PC-9 (cell line): ENCODE data around the gene EI24. TPM values are rescaled to one million over a fixed set of nuclear protein-coding genes. Genes with fewer than 3 reads are reported as not detected.

ENCODE experiments used
- BruUV-seq: library from RNA; stranded (reverse); fragments of 400-500 nt; replicated peaks from 2 replicates; lab custom pipeline; 2021; lab: Mats Ljungman, UMichigan
- CTCF ChIA-PET: fragments of 300-600 bp; sonication (Branson Sonifier 250); formaldehyde crosslinking; loops from one replicate; lab custom pipeline; 2022; ENCODE audit warnings: antibody characterized with exemption; lab: Charles Lee
- POLR2A ChIA-PET: fragments of 300-600 bp; sonication (Branson Sonifier 250); formaldehyde crosslinking; loops from one replicate; lab custom pipeline; 2022; ENCODE audit warnings: antibody characterized with exemption; ENCODE audit not compliant: unreplicated experiment; lab: Charles Lee
- DNase-seq, 2 experiments: peaks; one replicate each; pipeline versions ENCODE4 v3.0.0 to v3.0.0-alpha.2; 2015 to 2022; ENCODE audit warnings: mixed read lengths in 1 of 2
- H2AFZ ChIP-seq: fragments of 200-600 bp; sonication (generic); 2 replicates; pipeline ENCODE4 v1.8.1; 2017; ENCODE audit warnings: antibody characterized with exemption
- H3F3A ChIP-seq: fragments of 200-600 bp; sonication (generic); 2 replicates; pipeline ENCODE4 v1.8.1; 2017; ENCODE audit warnings: antibody characterized with exemption, mild to moderate bottlenecking, low read depth; ENCODE audit not compliant: insufficient read depth
- H3K27ac ChIP-seq: fragments of 200-600 bp; sonication (generic); 2 replicates; pipeline ENCODE4 v1.6.1; 2016; ENCODE audit warnings: mixed run types
- H3K27me3 ChIP-seq: fragments of 200-600 bp; sonication (generic); 2 replicates; pipeline ENCODE4 v1.6.1; 2016; ENCODE audit warnings: low read depth, mixed run types; ENCODE audit not compliant: insufficient read depth
- H3K36me3 ChIP-seq: fragments of 200-600 bp; sonication (generic); 2 replicates; pipeline ENCODE4 v1.6.1; 2016; ENCODE audit warnings: low read depth, mixed run types
- H3K4me1 ChIP-seq: fragments of 200-600 bp; sonication (generic); replicated peaks from 2 replicates; pipeline ENCODE4 v1.6.1; 2016; ENCODE audit warnings: mixed run types; ENCODE audit not compliant: insufficient read depth
- H3K4me2 ChIP-seq: fragments of 200-600 bp; sonication (generic); 2 replicates; pipeline ENCODE4 v1.6.1; 2017; ENCODE audit warnings: mixed run types
- H3K4me3 ChIP-seq: fragments of 200-600 bp; sonication (generic); 2 replicates; pipeline ENCODE4 v1.6.1; 2016; ENCODE audit warnings: mixed run types
- H3K79me2 ChIP-seq: fragments of 200-600 bp; sonication (generic); 2 replicates; pipeline ENCODE4 v1.6.1; 2017; ENCODE audit warnings: low read depth, mixed run types
- H3K9me2 ChIP-seq: fragments of 200-600 bp; sonication (generic); 2 replicates; pipeline ENCODE4 v1.8.1; 2017; ENCODE audit warnings: mild to moderate bottlenecking; ENCODE audit not compliant: insufficient read depth
- H3K9me3 ChIP-seq: fragments of 200-600 bp; sonication (generic); 2 replicates; pipeline ENCODE4 v1.8.1; 2016; ENCODE audit warnings: low read depth; ENCODE audit not compliant: insufficient read depth
- H4K20me1 ChIP-seq: fragments of 200-600 bp; sonication (generic); 2 replicates; pipeline ENCODE4 v1.8.1; 2017; ENCODE audit not compliant: insufficient read depth
- CTCF ChIP-seq: fragments of 200-600 bp; sonication (generic); conservative IDR thresholded peaks from 2 replicates; pipeline ENCODE4 v1.6.1; 2017; ENCODE audit warnings: mixed run types, antibody characterized with exemption, mild to moderate bottlenecking, moderate library complexity
- EZH2 ChIP-seq: fragments of 200-600 bp; sonication (generic); IDR thresholded peaks from 2 replicates; pipeline ENCODE4 v1.8.0; 2017; ENCODE audit warnings: antibody characterized with exemption, low read depth
- intact Hi-C: fragments of 100-400 bp; cut with micrococcal nuclease; formaldehyde crosslinking; loops from one replicate; pipeline ENCODE4 v1.10.0; 2022; ENCODE audit not compliant: unreplicated experiment
- total RNA-seq: library from RNA; stranded (reverse); gene quantifications from 2 replicates; pipeline ENCODE4 v1.2.3, GENCODE V29; 2021

EI24 gene
- total RNA-seq, 1 experiment from 2014 or later = 88.2 TPM

- POLR2A ChIA-PET = interaction anchor here (0.6 kb wide), 1 partner anchor 444 kb away, joined by 4 read pairs; no protein-coding TSS in a partner anchor
- H3K9me3 ChIP-seq = peaks cover 4% of the 10 kb centered on the region; the same call in 1 of the 2 replicates
- intact Hi-C loops = no loop called here
These were observed 16.4 kb upstream of the EI24 start for GRCh38 chr11:125552927-125553326.

GRCh38 chr11:125553357-125553756 is 15.9 kb upstream of the EI24 start:
- Histone ChIP-seq H3K9me3 (peaks cover 4% of the 10 kb centered on the region; the same call in 1 of the 2 replicates), H3K27me3 (peaks cover 3% of the 10 kb centered on the region; the same call in 1 of the 2 replicates), H3K79me2 (no peaks in the 10 kb centered on the region), H3K9me2 (no peaks in the 10 kb centered on the region), H2AFZ (no peak overlapping the region), H3K36me3 (no peaks in the 10 kb centered on the region), H3F3A (no peaks in the 10 kb centered on the region), H3K27ac (no peak overlapping the region), H3K4me2 (no peak overlapping the region), H4K20me1 (no peaks in the 10 kb centered on the region), H3K4me3 (no peak overlapping the region), H3K4me1 (no peaks in the 10 kb centered on the region)
- no TSS peak for BruUV-seq
- ChIA-PET POLR2A (no interaction called here), CTCF (interaction anchor here (0.6 kb wide), 1 partner anchor 706 kb away, joined by 3 read pairs; no protein-coding TSS in a partner anchor)
- intact Hi-C loops = no loop called here
- TF ChIP-seq CTCF (no peak), EZH2 (no peak)
- no peak for DNase-seq

More at GRCh38 chr11:125552927-125553326, 16.4 kb upstream of the EI24 start:
- CTCF ChIA-PET = interaction anchor here (0.6 kb wide), 1 partner anchor 706 kb away, joined by 3 read pairs; no protein-coding TSS in a partner anchor
- Histone ChIP-seq H3K27ac (no peak overlapping the region), H3K27me3 (peaks cover 3% of the 10 kb centered on the region; the same call in 1 of the 2 replicates), H3K36me3 (no peaks in the 10 kb centered on the region), H2AFZ (no peak overlapping the region), H3K4me3 (no peak overlapping the region), H3K4me2 (no peak overlapping the region), H4K20me1 (no peaks in the 10 kb centered on the region), H3K9me2 (no peaks in the 10 kb centered on the region), H3F3A (no peaks in the 10 kb centered on the region), H3K79me2 (no peaks in the 10 kb centered on the region), H3K4me1 (no peaks in the 10 kb centered on the region)
- no TSS peak for BruUV-seq
- no peak for DNase-seq
- TF ChIP-seq EZH2 (no peak), CTCF (no peak)

- TF ChIP-seq CTCF (no peak), EZH2 (no peak)
- Histone ChIP-seq H3F3A (no peaks in the 10 kb centered on the region), H3K4me3 (no peak overlapping the region), H4K20me1 (no peaks in the 10 kb centered on the region), H3K27ac (no peak overlapping the region), H3K9me3 (peaks cover 4% of the 10 kb centered on the region; the same call in 1 of the 2 replicates), H3K4me2 (no peak overlapping the region), H3K79me2 (no peaks in the 10 kb centered on the region), H3K27me3 (peaks cover 3% of the 10 kb centered on the region; the same call in 1 of the 2 replicates), H3K9me2 (no peaks in the 10 kb centered on the region), H3K4me1 (no peaks in the 10 kb centered on the region), H2AFZ (no peak overlapping the region), H3K36me3 (no peaks in the 10 kb centered on the region)
- no peak for DNase-seq
- CTCF ChIA-PET = no interaction called here
- POLR2A ChIA-PET = no interaction called here
- BruUV-seq = no TSS peak
- intact Hi-C loops = no loop called here
These were observed 15.2 kb upstream of the EI24 start for GRCh38 chr11:125554038-125554437.
